RWPE2 (cell line): ENCODE measurements around the gene FAM131C.

Source experiments
- ATAC-seq: fragments of 200-7000 bp; cut with Tn5 transposase; 3 replicates; pipeline ENCODE4 v1.9.1; 2021; ENCODE audit warnings: low read depth
- DNase-seq: peaks from one replicate; pipeline ENCODE4 v3.0.0-alpha.2; 2020; ENCODE audit warnings: low spot score
- H3K27ac ChIP-seq: fragments of 450-650 bp; 2 replicates; pipeline ENCODE4 v1.5.1; 2017; ENCODE audit warnings: mild to moderate bottlenecking; ENCODE audit not compliant: poor library complexity, severe bottlenecking
- H3K27me3 ChIP-seq: fragments of 250-450 bp; sonication (Bioruptor Pico); 2 replicates; pipeline ENCODE4 v1.5.1; 2021; ENCODE audit warnings: mild to moderate bottlenecking, moderate library complexity; ENCODE audit not compliant: insufficient read depth, poor library complexity, severe bottlenecking
- H3K36me3 ChIP-seq: fragments of 250-450 bp; sonication (Bioruptor Pico); 2 replicates; pipeline ENCODE4 v1.5.1; 2020; ENCODE audit warnings: low read depth, mild to moderate bottlenecking, moderate library complexity
- H3K4me1 ChIP-seq: fragments of 250-450 bp; sonication (Bioruptor Pico); 2 replicates; pipeline ENCODE4 v1.5.1; 2021; ENCODE audit warnings: mild to moderate bottlenecking, moderate library complexity; ENCODE audit not compliant: insufficient read depth, poor library complexity, severe bottlenecking
- H3K4me3 ChIP-seq: fragments of 250-450 bp; sonication (Bioruptor Pico); 2 replicates; pipeline ENCODE4 v1.5.1; 2021; ENCODE audit warnings: mild to moderate bottlenecking, moderate library complexity; ENCODE audit not compliant: severe bottlenecking
- H3K9me3 ChIP-seq: fragments of 250-450 bp; sonication (Bioruptor Pico); 2 replicates; pipeline ENCODE4 v1.5.1; 2021; ENCODE audit warnings: mild to moderate bottlenecking, moderate library complexity; ENCODE audit not compliant: severe bottlenecking
- TF ChIP-seq, protein P1 (sequence below): fragments of 450-650 bp; IDR thresholded peaks from one replicate; pipeline ENCODE4 v1.5.1; 2017; ENCODE audit warnings: mild to moderate bottlenecking, moderate library complexity; ENCODE audit not compliant: poor library complexity, severe bottlenecking

Gene FAM131C

DNA sequence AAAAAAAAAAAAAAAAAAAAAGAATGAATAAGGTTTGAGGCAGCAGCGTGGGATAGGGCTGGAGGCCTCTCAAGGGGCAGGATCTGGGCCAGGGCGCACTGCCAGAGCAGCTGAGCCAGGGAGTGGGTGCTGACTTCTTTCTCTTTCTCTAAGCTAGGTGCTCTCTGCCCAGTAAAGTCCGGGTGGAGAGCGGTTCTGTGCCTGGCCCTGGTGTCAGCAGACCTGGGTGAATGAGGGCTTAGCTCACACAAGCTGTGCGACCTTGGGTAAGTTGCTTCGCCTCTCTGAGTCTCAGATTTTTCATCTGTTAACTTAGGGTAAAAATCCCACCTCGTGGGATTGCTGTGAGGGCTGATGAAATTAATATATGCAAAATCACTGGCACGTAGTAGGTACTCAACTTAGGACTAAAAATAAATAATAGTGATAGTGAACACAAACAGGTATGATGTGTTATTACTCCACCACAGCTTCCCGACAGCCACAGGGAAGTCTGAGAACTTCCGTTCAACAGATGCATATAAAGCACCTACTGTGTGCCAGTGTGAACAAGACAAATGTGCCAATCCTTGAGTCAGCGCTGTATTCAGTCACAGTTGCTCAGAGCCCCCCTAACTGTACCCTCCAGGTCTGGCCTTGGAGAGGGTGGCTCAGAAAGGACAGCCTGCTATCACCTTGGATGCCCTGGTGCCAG lies 2.0 kb upstream of the FAM131C start:
- DNase-seq (no peak), ATAC-seq (no peak)
- Histone ChIP-seq H3K9me3 (no peaks in the 10 kb centered on the region), H3K36me3 (no peaks in the 10 kb centered on the region), H3K27me3 (no peaks in the 10 kb centered on the region), H3K4me1 (peaks cover 18% of the 10 kb centered on the region), H3K27ac (peak overlapping the region; percentile 31), H3K4me3 (no peak overlapping the region)
- TF ChIP-seq, protein P1, sequence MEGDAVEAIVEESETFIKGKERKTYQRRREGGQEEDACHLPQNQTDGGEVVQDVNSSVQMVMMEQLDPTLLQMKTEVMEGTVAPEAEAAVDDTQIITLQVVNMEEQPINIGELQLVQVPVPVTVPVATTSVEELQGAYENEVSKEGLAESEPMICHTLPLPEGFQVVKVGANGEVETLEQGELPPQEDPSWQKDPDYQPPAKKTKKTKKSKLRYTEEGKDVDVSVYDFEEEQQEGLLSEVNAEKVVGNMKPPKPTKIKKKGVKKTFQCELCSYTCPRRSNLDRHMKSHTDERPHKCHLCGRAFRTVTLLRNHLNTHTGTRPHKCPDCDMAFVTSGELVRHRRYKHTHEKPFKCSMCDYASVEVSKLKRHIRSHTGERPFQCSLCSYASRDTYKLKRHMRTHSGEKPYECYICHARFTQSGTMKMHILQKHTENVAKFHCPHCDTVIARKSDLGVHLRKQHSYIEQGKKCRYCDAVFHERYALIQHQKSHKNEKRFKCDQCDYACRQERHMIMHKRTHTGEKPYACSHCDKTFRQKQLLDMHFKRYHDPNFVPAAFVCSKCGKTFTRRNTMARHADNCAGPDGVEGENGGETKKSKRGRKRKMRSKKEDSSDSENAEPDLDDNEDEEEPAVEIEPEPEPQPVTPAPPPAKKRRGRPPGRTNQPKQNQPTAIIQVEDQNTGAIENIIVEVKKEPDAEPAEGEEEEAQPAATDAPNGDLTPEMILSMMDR: no peak

DNA sequence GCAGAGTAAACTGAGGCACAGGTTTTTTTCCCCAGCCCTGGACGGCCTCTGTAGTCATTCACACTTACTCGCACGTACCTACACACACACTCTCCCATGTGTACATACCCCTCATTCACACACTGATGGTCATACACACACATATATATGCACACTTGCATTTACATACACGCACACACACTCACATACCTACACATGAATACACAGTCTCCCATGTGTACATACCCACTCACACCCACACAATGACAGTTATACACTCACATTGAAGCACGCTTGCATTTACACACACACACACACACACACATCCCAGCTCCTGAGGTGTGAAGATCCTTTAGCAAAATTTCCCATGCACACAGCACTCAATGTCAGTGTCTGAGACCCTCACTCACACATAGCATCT lies 766 bp upstream of the FAM131C start:
- Histone ChIP-seq H3K36me3 (no peaks in the 10 kb centered on the region), H3K4me3 (no peak overlapping the region), H3K27me3 (no peaks in the 10 kb centered on the region), H3K27ac (no peak overlapping the region), H3K9me3 (no peaks in the 10 kb centered on the region), H3K4me1 (peaks cover 18% of the 10 kb centered on the region)
- TF ChIP-seq, protein P1: no peak
- ATAC-seq: no peak
- no peak for DNase-seq

DNA sequence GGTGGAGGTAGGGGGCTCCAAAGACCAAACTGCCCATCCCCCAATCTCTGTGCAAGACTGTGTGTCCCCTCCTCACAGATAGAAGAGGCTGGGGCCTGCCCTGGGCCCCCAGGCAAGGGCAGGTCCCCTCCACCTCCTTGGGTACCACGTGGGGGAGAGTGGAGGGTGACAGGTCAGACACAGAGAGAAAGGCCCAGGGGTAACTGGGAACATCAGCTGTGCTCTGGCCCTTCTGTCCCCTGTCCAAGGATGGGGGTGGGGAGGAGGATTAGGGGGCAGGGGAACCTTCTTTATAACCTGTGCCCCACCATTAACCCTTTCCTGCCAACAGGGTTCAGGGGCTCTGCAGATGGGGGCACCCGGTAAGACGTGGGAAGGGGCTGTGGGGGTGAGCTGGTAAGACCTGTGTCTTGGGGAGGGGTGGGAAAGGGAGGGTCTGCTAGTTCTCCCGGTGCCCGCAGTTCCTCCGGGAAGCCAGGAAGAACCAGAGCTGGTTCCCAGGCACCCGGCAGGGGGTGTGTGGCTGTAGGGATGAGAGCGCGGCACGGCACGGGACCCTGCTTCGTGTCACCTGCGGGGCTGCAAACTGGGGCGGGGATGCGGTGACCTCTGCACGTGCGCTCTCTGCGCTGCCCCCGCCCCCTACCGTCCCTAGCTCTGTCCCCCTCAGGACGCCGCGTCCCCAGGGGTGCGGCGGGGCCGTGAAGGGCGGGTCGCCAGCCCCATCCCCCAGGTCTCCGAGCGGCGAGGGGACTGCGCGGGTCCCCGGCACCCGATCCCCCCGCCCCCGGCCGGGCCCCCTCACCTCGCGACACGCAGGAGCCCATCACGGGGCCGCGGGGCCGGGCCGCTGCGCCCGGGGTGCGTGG lies 601 bp downstream of the FAM131C start:
- no peak for DNase-seq
- Histone ChIP-seq H3K9me3 (no peaks in the 10 kb centered on the region), H3K36me3 (no peaks in the 10 kb centered on the region), H3K4me3 (peak overlapping the region; percentile 37), H3K27me3 (no peaks in the 10 kb centered on the region), H3K27ac (no peak overlapping the region), H3K4me1 (peaks cover 18% of the 10 kb centered on the region)
- TF ChIP-seq, protein P1: no peak
- ATAC-seq: no peak

DNA sequence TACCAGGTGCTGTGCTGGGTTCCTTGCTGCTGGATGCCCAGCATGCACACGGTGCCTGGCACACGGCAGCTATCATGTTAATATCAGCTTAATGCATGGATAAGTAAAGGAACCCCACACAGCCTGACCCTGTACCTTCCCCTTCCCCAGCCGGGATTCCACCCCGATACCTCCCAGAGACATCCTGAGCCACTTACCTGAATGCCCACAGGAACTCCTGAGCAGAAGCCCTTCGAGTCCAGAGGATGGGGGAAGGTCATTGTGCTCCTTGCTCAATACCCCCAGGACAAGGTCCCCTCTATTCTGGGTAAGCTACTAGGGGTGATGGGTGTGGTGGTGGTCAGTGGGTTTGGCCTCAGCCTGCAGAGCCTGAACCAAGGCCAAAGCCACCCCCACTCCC lies 1.4 kb downstream of the FAM131C start:
- ATAC-seq: no peak
- no peak overlapping the region for H3K4me3 ChIP-seq

More for the DNA sequence above, 1.4 kb downstream of the FAM131C start:
- no peaks in the 10 kb centered on the region for H3K9me3 ChIP-seq
- H3K27me3 ChIP-seq: no peaks in the 10 kb centered on the region
- H3K4me1 ChIP-seq: peaks cover 17% of the 10 kb centered on the region
- TF ChIP-seq, protein P1: no peak
- H3K36me3 ChIP-seq: no peaks in the 10 kb centered on the region
- H3K27ac ChIP-seq: no peak overlapping the region
- no peak for DNase-seq
